ENCODE measurements around the gene ZMYND15.
"Not testable (repeated sequence)": the region's sequence is repeated elsewhere in the genome, so short reads cannot be mapped to it uniquely, and the experiment has no call there.

ZMYND15 gene

GRCh38 chr17:4739122-4740024 lies at the start of gene ZMYND15, which contains the start of gene CXCL16:
Gene ZMYND15, plus strand, starts transcription at chr17:4739833. Its CDS starts 716 bp downstream, at chr17:4740549.
Gene CXCL16, minus strand, starts transcription at chr17:4739928. Its CDS starts 589 bp downstream, at chr17:4739339.
- no peak for DNase-seq

GRCh38 chr17:4689872-4690271 lies 49.8 kb upstream of the ZMYND15 start:
- not testable (repeated sequence) for DNase-seq

GRCh38 chr17:4690745-4691144 lies 48.9 kb upstream of the ZMYND15 start:
- DNase-seq = no peak

DNA sequence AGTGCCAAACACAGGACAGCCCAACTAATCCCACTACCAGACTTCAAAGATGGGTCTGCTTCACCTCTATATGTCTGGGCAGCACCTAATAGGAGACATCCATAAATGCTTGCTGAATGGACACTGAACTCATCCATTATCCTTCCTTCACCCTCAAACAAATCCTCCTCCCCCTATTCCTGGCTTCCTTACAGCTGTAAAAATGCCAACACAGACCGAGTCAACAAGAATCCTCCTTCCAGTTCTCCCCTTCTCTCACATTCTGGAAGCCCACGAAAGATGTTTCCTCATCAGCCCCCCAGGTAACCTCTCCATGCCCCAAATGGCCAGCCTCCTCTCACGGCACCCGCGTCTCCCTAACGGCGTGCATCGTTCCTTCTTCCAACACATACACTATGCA lies 47.9 kb upstream of the ZMYND15 start:
- DNase-seq = no peak

- no peak for DNase-seq
Observed at GRCh38 chr17:4693416-4693815, 46.2 kb upstream of the ZMYND15 start.

GRCh38 chr17:4696437-4696805 lies 43.2 kb upstream of the ZMYND15 start:
- DNase-seq = no peak

GRCh38 chr17:4699401-4700056 lies 40.1 kb upstream of the ZMYND15 start:
- DNase-seq = not testable (repeated sequence)

GRCh38 chr17:4701116-4701515 lies 38.5 kb upstream of the ZMYND15 start:
- no peak for DNase-seq

GRCh38 chr17:4703330-4703691 lies 36.3 kb upstream of the ZMYND15 start:
- DNase-seq = no peak

DNA sequence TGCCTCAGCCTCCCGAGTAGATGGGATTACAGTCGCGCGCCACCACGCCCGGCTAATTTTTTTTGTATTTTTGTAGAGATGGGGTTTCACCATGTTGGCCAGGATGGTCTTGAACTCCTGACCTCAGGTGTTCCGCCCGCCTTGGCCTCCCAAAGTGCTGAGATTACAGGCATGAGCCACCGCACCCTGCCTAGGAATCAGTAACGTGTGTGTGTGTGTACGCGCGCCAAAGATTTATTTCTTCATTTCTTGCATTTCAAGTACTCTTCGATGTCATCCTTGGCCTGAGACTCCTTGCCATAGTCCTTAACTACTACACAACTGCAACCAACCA lies 35.1 kb upstream of the ZMYND15 start:
- not testable (repeated sequence) for DNase-seq

DNA sequence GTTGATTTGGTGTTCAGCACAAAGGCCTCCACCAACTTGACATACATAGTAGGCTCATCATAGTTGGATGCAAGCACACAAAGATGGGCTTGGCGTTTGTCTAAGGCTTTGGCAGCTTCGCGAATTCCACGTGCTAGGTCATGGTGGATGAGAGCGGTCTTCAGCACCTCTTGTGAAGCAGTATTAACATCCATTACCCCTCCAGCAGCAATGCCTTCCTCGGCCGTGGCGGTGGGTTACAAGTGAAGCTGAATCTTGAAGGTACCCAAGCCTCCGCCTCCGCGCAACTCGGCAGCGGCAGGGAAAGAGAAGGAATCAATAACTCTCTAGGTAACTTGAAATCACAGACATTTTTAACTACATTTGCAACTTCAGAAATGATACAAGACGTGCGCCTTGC lies 34.6 kb upstream of the ZMYND15 start:
- no peak for DNase-seq

GRCh38 chr17:4706121-4706520 lies 33.5 kb upstream of the ZMYND15 start:
- DNase-seq = no peak

- DNase-seq = no peak
Observed at GRCh38 chr17:4708436-4708835, 31.2 kb upstream of the ZMYND15 start.

GRCh38 chr17:4709794-4710692 lies 29.6 kb upstream of the ZMYND15 start, which contains the start of gene ARRB2:
Gene ARRB2, plus strand, starts transcription at chr17:4710632. Its CDS starts 90 bp downstream, at chr17:4710722.
- DNase-seq = peak; percentile 97

DNA sequence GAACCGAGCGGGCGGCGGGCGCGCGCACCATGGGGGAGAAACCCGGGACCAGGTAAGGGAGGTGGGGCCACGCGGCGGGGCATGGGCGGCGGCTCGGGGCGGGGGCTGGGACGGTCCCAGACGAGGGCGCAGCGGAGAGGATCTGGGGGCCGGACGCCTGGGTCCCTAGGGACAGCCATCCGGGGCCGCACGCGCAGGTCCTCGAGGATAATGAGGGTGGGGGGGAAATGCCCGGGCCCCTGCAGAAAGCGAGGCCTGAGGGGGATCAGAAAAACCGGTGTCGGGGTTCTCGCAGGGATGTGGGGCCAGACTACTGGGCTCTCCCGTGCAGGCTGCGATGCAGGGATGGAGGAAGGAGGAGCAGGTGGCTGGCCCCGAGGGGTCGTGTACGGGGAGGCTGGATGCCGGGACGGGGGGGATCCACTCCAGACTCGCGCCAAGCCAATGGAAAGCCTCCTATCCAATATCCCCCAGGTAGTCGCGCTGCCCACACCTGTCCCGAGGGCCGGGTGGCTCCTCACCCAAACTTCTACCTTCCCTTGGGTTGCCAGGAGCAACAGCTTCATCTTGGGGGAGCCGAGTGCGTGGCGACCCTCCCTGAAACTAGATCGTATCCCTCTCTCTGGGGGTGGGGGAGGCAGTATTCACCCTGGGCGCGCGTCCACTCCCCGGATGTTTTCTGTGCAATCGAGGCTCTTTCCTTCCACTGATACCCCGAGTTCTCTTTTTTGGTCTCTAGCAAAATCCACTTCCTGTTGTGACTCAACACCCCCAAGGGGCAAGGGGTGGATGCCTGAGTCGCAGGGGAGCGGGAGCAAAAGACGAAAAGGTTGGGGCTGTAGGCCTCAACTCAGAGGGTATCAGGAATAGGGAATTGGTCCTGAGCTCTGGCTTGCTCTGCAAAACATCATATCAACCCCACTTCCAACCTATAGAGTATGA lies 28.7 kb upstream of the ZMYND15 start:
- DNase-seq = no peak

DNA sequence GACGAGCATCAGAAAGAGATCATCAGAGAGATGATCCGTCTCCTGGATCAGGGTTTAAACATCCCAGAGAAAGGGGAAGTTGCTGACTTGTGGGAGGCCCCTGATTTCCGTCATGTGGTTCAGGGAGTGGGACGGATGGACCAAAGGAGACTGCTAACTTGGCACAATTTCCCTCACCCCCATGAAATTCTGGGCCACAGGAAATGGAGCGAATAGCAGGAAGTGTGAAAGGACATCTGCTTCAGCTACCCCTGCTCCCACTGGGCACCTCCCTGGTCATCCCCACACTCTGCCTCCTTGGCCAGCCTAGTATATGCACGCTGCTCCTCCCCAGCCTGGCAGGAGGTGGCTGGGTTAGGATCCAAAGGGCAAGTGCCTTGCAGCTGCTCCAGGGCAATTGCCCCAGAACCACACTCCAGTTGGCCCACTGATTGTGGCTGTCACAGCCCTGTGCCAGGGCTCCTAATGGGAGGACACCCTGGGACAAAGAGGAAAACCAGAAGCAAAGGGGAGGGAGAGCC lies 27.9 kb upstream of the ZMYND15 start:
- DNase-seq = peak; percentile 8

- no peak for DNase-seq
Observed at GRCh38 chr17:4712526-4712925, 27.1 kb upstream of the ZMYND15 start.

GRCh38 chr17:4714340-4715062 lies 25.1 kb upstream of the ZMYND15 start:
- not testable (repeated sequence) for DNase-seq

GRCh38 chr17:4715063-4715744 lies 24.4 kb upstream of the ZMYND15 start:
- no peak for DNase-seq

DNA sequence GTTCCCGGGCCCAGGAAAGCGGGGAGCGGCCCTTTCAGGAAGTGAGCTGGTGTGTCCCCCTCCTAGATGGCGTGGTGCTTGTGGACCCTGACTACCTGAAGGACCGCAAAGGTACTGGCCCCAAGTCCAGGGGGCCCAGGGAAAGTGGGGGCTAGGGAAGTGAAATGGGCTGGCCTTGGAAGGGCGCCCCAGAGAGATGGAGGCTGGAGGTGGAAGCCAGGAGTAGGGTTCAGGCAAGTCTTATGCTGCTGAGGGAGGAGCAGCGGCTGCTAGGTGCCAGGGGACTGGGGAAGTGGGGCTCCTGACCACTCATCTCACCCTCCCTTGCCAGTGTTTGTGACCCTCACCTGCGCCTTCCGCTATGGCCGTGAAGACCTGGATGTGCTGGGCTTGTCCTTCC lies 23.6 kb upstream of the ZMYND15 start:
- DNase-seq = no peak

Measured in NCI-H1694 treated with DMSO at 0.1 percent for 48 hours (cell line).